SK-N-SH treated with all-trans-retinoic acid at 6 μM for 48 hours (cell line): ENCODE data around the gene PHYHD1.

Source experiments
- ATAC-seq: fragments of 200-7000 bp; cut with Tn5 transposase; 3 replicates; pipeline ENCODE4 v1.9.1; 2020; ENCODE audit warnings: mild to moderate bottlenecking, moderate library complexity
- ARNTL ChIP-seq: fragments of 450-650 bp; formaldehyde crosslinking; IDR thresholded peaks from 2 replicates; pipeline ENCODE4 v1.5.0; 2020; ENCODE audit warnings: low read depth, mild to moderate bottlenecking, moderate library complexity, borderline replicate concordance
- BACH2 ChIP-seq: fragments of 250-450 bp; sonication (Bioruptor Pico); IDR thresholded peaks from 2 replicates; pipeline ENCODE4 v1.9.0; 2021; ENCODE audit warnings: mild to moderate bottlenecking, borderline replicate concordance
- CREB5 ChIP-seq: fragments of 250-450 bp; sonication (Bioruptor Pico); IDR thresholded peaks from 2 replicates; pipeline ENCODE4 v1.5.1; 2020; ENCODE audit warnings: low read depth, mild to moderate bottlenecking, moderate library complexity
- CSDC2 ChIP-seq: fragments of 250-450 bp; sonication (Bioruptor Pico); IDR thresholded peaks from 2 replicates; pipeline ENCODE4 v1.5.0; 2020; ENCODE audit warnings: mild to moderate bottlenecking, moderate library complexity
- CSRNP3 ChIP-seq: fragments of 250-450 bp; sonication (Bioruptor Pico); IDR thresholded peaks from 2 replicates; pipeline ENCODE4 v1.5.1; 2021; ENCODE audit warnings: mild to moderate bottlenecking, moderate library complexity
- ESRRG ChIP-seq: fragments of 250-450 bp; sonication (Bioruptor Pico); IDR thresholded peaks from 2 replicates; pipeline ENCODE4 v1.6.1; 2021; ENCODE audit warnings: mild to moderate bottlenecking
- GLIS3 ChIP-seq: fragments of 250-450 bp; sonication (Bioruptor Pico); IDR thresholded peaks from 2 replicates; pipeline ENCODE4 v1.5.0; 2020; ENCODE audit warnings: mild to moderate bottlenecking, moderate library complexity
- ISL1 ChIP-seq: fragments of 250-450 bp; sonication (Bioruptor Pico); IDR thresholded peaks from 2 replicates; pipeline ENCODE4 v2.1.2; 2022; ENCODE audit warnings: mild to moderate bottlenecking, moderate library complexity
- OSR1 ChIP-seq: fragments of 250-450 bp; sonication (Bioruptor Pico); IDR thresholded peaks from 2 replicates; pipeline ENCODE4 v1.8.0; 2022; ENCODE audit warnings: moderate library complexity, mild to moderate bottlenecking, inconsistent platforms
- PATZ1 ChIP-seq: fragments of 250-450 bp; sonication (Bioruptor Pico); IDR thresholded peaks from 2 replicates; pipeline ENCODE4 v1.8.0; 2020; ENCODE audit warnings: mild to moderate bottlenecking, moderate library complexity, borderline replicate concordance
- POU6F1 ChIP-seq: fragments of 250-450 bp; sonication (Bioruptor Pico); IDR thresholded peaks from 2 replicates; pipeline ENCODE4 v1.8.0; 2021; ENCODE audit warnings: low read depth, mild to moderate bottlenecking, moderate library complexity, borderline replicate concordance
- PPARA ChIP-seq: fragments of 250-450 bp; sonication (Bioruptor Pico); IDR thresholded peaks from 2 replicates; pipeline ENCODE4 v1.5.0; 2020; ENCODE audit warnings: mild to moderate bottlenecking, borderline replicate concordance
- RARB ChIP-seq: fragments of 250-450 bp; sonication (Bioruptor Pico); IDR thresholded peaks from 2 replicates; pipeline ENCODE4 v1.8.0; 2021; ENCODE audit warnings: mild to moderate bottlenecking, moderate library complexity
- SNAI2 ChIP-seq: fragments of 250-450 bp; sonication (Bioruptor Pico); IDR thresholded peaks from 2 replicates; pipeline ENCODE4 v1.5.0; 2020; ENCODE audit warnings: mild to moderate bottlenecking, moderate library complexity
- TCF4 ChIP-seq: fragments of 250-450 bp; sonication (Bioruptor Pico); IDR thresholded peaks from 2 replicates; pipeline ENCODE4 v1.8.0; 2021; ENCODE audit warnings: mild to moderate bottlenecking, moderate library complexity, borderline replicate concordance
- TOX ChIP-seq: fragments of 250-450 bp; sonication (Bioruptor Pico); IDR thresholded peaks from 2 replicates; pipeline ENCODE4 v1.8.0; 2021; ENCODE audit warnings: mild to moderate bottlenecking, moderate library complexity, borderline replicate concordance
- ZC3H10 ChIP-seq: fragments of 250-450 bp; sonication (Bioruptor Pico); IDR thresholded peaks from 2 replicates; pipeline ENCODE4 v1.5.1; 2021; ENCODE audit warnings: mild to moderate bottlenecking, moderate library complexity
- ZFP3 ChIP-seq: fragments of 250-450 bp; sonication (Bioruptor Pico); IDR thresholded peaks from 2 replicates; pipeline ENCODE4 v1.5.0; 2020; ENCODE audit warnings: mild to moderate bottlenecking, moderate library complexity
- ZFP30 ChIP-seq: fragments of 450-650 bp; formaldehyde crosslinking; IDR thresholded peaks from 2 replicates; pipeline ENCODE4 v1.5.0; 2022; ENCODE audit warnings: mild to moderate bottlenecking, moderate library complexity
- ZNF565 ChIP-seq: fragments of 450-650 bp; formaldehyde crosslinking; conservative IDR thresholded peaks from 2 replicates; pipeline ENCODE4 v1.5.0; 2020; ENCODE audit warnings: low read depth, mild to moderate bottlenecking, moderate library complexity
- ZNF70 ChIP-seq: fragments of 450-650 bp; formaldehyde crosslinking; IDR thresholded peaks from 2 replicates; pipeline ENCODE4 v1.5.0; 2020; ENCODE audit warnings: mild to moderate bottlenecking, moderate library complexity
- ZNF8 ChIP-seq: fragments of 450-650 bp; formaldehyde crosslinking; IDR thresholded peaks from 2 replicates; pipeline ENCODE4 v1.5.0; 2020; ENCODE audit warnings: mild to moderate bottlenecking, moderate library complexity

The PHYHD1 gene

GRCh38 chr9:128895556-128895955, 25.2 kb upstream of the PHYHD1 start:
- no peak for ATAC-seq

GRCh38 chr9:128898382-128898781, 22.4 kb upstream of the PHYHD1 start:
- TF ChIP-seq ZNF565 (no peak), RARB (CRISPR knock-in tag) (no peak), GLIS3 (CRISPR knock-in tag) (no peak), ZFP3 (CRISPR knock-in tag) (no peak), CSDC2 (CRISPR knock-in tag) (no peak)
- ATAC-seq: no peak

More at GRCh38 chr9:128895556-128895955, 25.2 kb upstream of the PHYHD1 start:
- TF ChIP-seq ZNF8 (CRISPR knock-in tag) (no peak), ZC3H10 (no peak), ZFP30 (no peak), RARB (CRISPR knock-in tag) (no peak), ESRRG (CRISPR knock-in tag) (no peak)

- TF ChIP-seq OSR1 (no peak), TCF4 (CRISPR knock-in tag) (no peak), PATZ1 (no peak), ZNF70 (no peak), GLIS3 (CRISPR knock-in tag) (no peak), CREB5 (CRISPR knock-in tag) (no peak)
- no peak for ATAC-seq
Observed at GRCh38 chr9:128898845-128899565, 21.8 kb upstream of the PHYHD1 start.

- peak; percentile 54 for ATAC-seq
- TF ChIP-seq SNAI2 (CRISPR knock-in tag) (no peak), PPARA (CRISPR knock-in tag) (no peak), CSRNP3 (CRISPR knock-in tag) (no peak), OSR1 (no peak), RARB (CRISPR knock-in tag) (no peak), ZNF70 (no peak), CREB5 (CRISPR knock-in tag) (no peak), BACH2 (CRISPR knock-in tag) (no peak)
Observed at GRCh38 chr9:128899566-128900322, 21.0 kb upstream of the PHYHD1 start.

- ATAC-seq: no peak
- no peak for TF ChIP-seq ISL1
- no peak for TF ChIP-seq ZNF565
- no peak for TF ChIP-seq ARNTL (CRISPR knock-in tag)
- TF ChIP-seq POU6F1 (CRISPR knock-in tag): no peak
- no peak for TF ChIP-seq PATZ1
- no peak for TF ChIP-seq ZFP30
- TF ChIP-seq ESRRG (CRISPR knock-in tag): no peak
- TF ChIP-seq RARB (CRISPR knock-in tag): no peak
- no peak for TF ChIP-seq TOX (CRISPR knock-in tag)
Observed at GRCh38 chr9:128901379-128901778, 19.4 kb upstream of the PHYHD1 start.
